Natural killer cell treated with Interleukin-12 subunit alpha and Interleukin-12 subunit beta and Interleukin-15 and Interleukin-18, amount 100 ng/mL, for 72 hours (primary cell): ENCODE data around the gene BCKDHB. TPM values are rescaled to one million over a fixed set of nuclear protein-coding genes. Genes with fewer than 3 reads are reported as not detected.
"Not testable (repeated sequence)": the region's sequence is repeated elsewhere in the genome, so short reads cannot be mapped to it uniquely, and the experiment has no call there.

ENCODE experiments used
- ATAC-seq, 2 donors: fragments of 150-1000 bp; cut with Tn5 transposase in 1 of 2; sonication (Bioruptor Pico), chemical (Tn5 transposase) in 1 of 2; 2 replicates each; pipeline ENCODE4 v1.10.0; 2021
- DNase-seq: peaks from one replicate; pipeline ENCODE4 v3.0.0; 2022; ENCODE audit warnings: low spot score
- H3K27ac Mint-ChIP-seq, 2 donors: 1 replicate in 1 of 2; 2 replicates in 1 of 2; pipeline ENCODE4 v1.8.0; 2022; ENCODE audit warnings: mixed read lengths in 2 of 2, mild to moderate bottlenecking in 1 of 2, moderate library complexity in 1 of 2
- H3K27me3 Mint-ChIP-seq, 2 donors: 1 replicate in 1 of 2; 2 replicates in 1 of 2; pipeline ENCODE4 v1.8.0; 2022; ENCODE audit warnings: mixed read lengths in 2 of 2
- H3K36me3 Mint-ChIP-seq: one replicate; pipeline ENCODE4 v1.8.0; 2022; ENCODE audit warnings: mixed read lengths
- H3K4me1 Mint-ChIP-seq, 2 donors: 1 replicate in 1 of 2; 2 replicates in 1 of 2; pipeline ENCODE4 v1.8.0; 2022; ENCODE audit warnings: low read depth in 2 of 2, mixed read lengths in 2 of 2, mild to moderate bottlenecking in 1 of 2
- H3K4me3 Mint-ChIP-seq: one replicate; pipeline ENCODE4 v1.8.0; 2022; ENCODE audit warnings: mixed read lengths
- H3K9me3 Mint-ChIP-seq: 2 replicates; pipeline ENCODE4 v1.8.0; 2022; ENCODE audit warnings: mixed read lengths
- total RNA-seq, 2 donors: library from RNA; stranded (reverse); gene quantifications; one replicate each; pipeline ENCODE4 v1.2.3, GENCODE V29; 2022

Gene BCKDHB
- total RNA-seq, 2 donors from 2014 or later, result 15.3 to 19.2 TPM

DNA sequence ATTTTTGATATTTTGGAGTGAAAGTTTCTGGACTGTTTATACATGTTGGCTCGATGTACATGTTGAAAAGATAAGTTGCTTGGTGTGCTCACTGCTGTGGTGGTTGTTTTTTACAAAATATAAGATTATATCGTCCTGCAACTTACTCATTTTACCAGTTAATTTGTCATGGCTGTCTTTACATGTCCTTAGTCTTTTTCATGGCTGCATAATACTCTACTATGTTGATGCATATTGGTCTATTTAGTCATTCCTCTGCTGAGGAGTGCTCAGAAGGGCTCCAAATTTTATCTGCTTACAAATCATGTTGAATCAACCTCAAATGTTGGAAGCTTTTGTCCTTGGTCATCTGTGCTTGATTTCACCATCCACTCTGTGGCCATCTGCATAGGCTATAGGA lies 164.6 kb downstream of the BCKDHB start:
- Mint-ChIP-seq H3K27ac (no peak overlapping the region), H3K4me1 (no peaks in the 10 kb centered on the region), H3K4me3 (no peak overlapping the region), H3K27me3 (no peaks in the 10 kb centered on the region), H3K9me3 (no peaks in the 10 kb centered on the region), H3K36me3 (no peaks in the 10 kb centered on the region)
- DNase-seq (no peak), ATAC-seq (no peak)

DNA sequence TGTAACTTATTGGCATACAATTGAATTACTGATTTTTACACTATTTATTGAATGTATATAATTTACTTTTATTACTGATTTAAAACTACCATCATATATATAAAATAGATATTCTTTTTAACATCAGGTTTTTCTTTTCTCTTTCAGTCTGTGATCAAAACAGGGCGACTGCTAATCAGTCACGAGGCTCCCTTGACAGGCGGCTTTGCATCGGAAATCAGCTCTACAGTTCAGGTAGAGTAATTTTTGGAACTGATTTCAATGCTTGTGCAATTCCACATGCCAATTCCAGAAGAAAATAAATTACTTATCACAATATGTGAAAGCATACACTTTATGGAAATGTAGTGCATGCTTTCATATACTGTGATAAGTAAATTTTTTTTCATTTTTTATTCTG lies 166.5 kb downstream of the BCKDHB start:
- Mint-ChIP-seq H3K4me1 (no peaks in the 10 kb centered on the region), H3K9me3 (no peaks in the 10 kb centered on the region), H3K4me3 (no peak overlapping the region), H3K36me3 (no peaks in the 10 kb centered on the region), H3K27me3 (no peaks in the 10 kb centered on the region), H3K27ac (no peak overlapping the region)
- no peak for ATAC-seq
- no peak for DNase-seq

DNA sequence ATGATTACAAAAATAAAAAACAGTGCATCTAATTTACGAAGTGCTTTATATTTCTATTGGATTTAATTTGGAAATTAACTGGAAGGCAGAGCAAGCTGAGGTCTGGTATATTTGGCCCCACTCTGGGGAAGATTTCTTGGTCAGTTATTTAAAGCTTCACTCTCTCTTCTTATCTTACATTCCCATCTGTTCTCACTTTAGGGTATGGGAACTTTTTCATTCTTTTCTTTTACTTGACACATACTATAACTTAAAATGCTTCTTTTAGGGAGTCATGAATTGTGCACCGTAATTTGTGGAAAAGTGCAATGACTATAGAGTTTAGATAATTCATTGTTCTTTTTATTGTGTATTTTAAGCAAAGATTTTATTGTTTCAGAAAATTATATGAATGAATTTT lies 170.4 kb downstream of the BCKDHB start:
- no peak for ATAC-seq

DNA sequence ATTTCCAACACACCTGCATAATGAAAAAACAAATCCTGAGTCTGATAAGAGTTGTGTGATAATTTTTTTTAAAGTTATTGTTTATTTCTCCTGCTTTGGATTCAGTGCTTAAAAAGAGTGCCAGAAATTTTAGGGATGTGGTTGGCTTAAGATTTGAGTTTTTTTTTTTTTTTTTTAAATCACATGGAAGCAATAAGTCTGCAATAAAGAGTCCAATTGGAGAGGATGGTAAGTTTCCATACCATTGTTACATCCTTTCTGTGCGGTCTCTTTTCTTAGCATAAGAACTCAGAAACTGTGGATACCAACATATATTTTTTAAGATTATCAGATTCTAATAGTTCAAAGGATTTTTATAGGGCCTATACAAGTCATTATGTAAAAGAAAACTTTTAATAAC lies 171.0 kb downstream of the BCKDHB start:
- Mint-ChIP-seq H3K27ac (no peak overlapping the region), H3K4me3 (no peak overlapping the region), H3K27me3 (no peaks in the 10 kb centered on the region), H3K4me1 (peaks cover 10 to 16% of the 10 kb centered on the region in 2 donors), H3K9me3 (peaks cover 6% of the 10 kb centered on the region), H3K36me3 (no peaks in the 10 kb centered on the region)
- DNase-seq (no peak), ATAC-seq (no peak)

More for the DNA sequence above, 170.4 kb downstream of the BCKDHB start:
- no peak for DNase-seq
- H3K4me1 Mint-ChIP-seq, result peaks cover 10 to 16% of the 10 kb centered on the region in 2 donors
- H3K27ac Mint-ChIP-seq, result no peak overlapping the region
- H3K4me3 Mint-ChIP-seq, result no peak overlapping the region
- no peaks in the 10 kb centered on the region for H3K27me3 Mint-ChIP-seq
- H3K36me3 Mint-ChIP-seq, result no peaks in the 10 kb centered on the region
- H3K9me3 Mint-ChIP-seq, result peaks cover 6% of the 10 kb centered on the region

DNA sequence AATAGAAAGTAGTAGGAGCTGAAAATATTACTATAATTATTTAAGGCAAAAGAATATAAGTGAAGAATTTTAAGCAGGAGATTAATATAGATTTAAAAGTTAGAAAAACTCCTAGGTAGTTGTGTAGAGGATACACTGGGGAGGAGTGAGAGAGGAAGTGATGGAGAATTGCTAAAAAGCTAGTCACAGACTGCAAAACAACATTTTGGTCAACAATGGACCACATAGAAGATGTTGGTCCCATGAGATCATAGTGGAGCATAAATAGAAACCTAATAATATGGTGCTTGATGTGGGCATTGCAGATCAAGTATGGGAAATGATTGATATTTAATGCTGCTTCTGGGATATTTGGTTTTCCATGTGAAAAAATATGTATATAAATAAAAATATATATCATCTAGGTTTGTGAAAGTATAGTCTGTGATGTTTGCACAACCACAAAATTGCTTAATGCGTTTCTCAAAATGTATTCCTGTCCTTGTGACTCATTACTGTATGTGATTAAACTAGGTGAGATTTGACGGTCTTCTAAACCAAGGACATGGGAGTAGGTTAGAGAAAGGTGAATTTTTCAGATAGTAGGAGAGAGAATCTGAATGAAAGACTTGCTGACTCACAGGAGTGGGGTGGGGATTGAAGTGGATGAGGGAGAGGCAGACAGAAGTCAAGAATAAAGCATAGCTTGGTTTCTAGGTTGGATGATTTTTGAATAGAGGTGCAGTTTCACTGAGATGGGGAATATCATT lies 174.0 kb downstream of the BCKDHB start:
- Mint-ChIP-seq H3K27ac (no peak overlapping the region), H3K4me1 (peaks cover 10 to 16% of the 10 kb centered on the region in 2 donors), H3K4me3 (no peak overlapping the region), H3K36me3 (no peaks in the 10 kb centered on the region), H3K9me3 (peaks cover 6% of the 10 kb centered on the region), H3K27me3 (no peaks in the 10 kb centered on the region)
- DNase-seq (no peak), ATAC-seq (peak in 1 of 2 donors; percentile 43)

DNA sequence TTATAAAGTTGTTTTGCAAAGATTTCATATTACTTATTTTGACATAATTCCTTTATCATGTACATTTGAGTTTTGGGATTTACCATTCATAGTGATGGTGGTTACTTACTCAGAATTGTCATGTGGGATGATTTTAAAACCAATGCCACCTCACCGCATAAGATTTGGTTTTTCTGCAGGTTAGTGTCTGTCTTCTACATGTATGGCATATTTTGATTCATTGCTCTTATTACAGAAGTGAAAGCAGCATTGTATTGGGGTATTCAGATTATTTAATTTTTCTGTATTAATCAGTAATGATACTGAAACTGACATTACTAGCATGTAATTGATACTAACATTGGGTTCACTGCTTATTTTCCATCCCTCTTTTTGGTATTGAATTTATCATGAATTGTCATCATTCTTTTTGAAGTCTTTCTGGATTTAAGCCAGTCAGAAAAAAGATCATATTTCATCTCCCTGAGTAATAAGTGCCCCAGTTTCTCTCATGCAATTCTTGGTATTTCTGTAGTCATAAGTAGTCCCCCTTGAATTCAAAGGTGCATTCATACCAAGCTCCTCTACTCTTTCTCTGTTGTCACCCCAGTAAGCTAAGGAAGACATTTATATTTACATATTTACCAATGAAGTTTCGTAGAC lies 176.6 kb downstream of the BCKDHB start:
- Mint-ChIP-seq H3K4me3 (no peak overlapping the region), H3K27ac (no peak overlapping the region), H3K9me3 (peaks cover 6% of the 10 kb centered on the region), H3K27me3 (no peaks in the 10 kb centered on the region), H3K36me3 (no peaks in the 10 kb centered on the region), H3K4me1 (peaks cover 10 to 16% of the 10 kb centered on the region in 2 donors)
- DNase-seq, result no peak
- ATAC-seq, result no peak

DNA sequence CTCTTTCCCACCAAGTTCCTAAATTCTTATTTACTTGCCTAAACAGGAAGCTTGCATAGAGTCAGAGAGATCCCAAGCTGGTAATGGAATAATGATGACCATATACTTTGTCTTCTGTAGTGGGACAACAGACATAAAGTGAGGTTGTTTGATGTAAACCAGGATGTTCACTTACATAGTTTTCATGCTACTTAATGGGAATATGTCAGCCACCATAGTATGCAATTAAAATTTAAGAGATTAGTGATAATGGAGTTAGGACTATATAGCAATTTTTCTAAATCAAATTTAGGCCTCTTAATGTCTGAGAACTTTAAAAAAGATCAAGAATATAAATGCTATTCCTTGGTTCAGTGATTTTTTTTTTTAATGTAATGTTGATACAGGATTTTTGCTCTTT lies 180.6 kb downstream of the BCKDHB start:
- Mint-ChIP-seq H3K9me3 (no peaks in the 10 kb centered on the region), H3K36me3 (no peaks in the 10 kb centered on the region), H3K27me3 (no peaks in the 10 kb centered on the region), H3K4me3 (no peak overlapping the region), H3K4me1 (no peaks in the 10 kb centered on the region), H3K27ac (no peak overlapping the region)
- ATAC-seq (no peak), DNase-seq (no peak)

DNA sequence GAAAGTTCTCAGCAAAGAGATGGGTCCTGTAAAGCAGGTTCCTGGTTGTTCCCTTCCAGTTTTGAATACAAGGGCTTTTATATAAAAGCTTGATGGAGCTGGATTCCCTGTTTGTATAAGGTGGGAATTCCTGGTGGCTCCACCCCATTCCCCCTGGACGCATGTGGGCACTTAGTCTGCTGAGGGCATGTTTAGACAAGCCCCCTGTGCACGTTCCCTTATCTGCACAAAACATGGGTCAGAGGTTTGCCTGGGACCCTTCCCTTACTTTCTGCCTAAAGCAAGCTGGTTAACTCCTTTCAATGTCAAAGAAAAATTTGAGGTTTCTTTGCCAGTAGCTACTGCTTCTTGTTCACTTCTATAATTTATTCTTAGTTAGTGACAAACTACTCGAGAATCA lies 181.1 kb downstream of the BCKDHB start:
- no peak for ATAC-seq
- no peaks in the 10 kb centered on the region for H3K36me3 Mint-ChIP-seq

DNA sequence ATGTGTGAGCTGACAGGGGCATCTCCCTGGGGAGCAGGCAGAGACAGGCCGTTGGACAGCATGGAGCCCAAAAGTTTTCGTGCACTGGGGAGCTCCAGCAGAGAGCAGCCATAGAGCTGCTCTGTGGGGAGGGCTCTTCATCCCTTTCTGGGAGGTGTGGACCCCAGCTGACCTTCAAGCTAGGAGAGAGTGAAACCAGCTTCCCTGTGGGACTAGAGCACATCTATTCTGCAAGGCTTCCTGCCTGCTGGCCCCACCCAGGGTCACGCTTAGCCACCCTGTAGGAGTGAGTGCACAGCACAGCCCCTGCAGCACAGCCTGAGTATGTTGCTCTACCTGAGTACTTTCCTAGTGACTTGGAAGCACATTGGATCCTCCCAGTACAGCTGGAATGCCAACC lies 183.3 kb downstream of the BCKDHB start:
- no peak for DNase-seq
- no peaks in the 10 kb centered on the region for H3K4me1 Mint-ChIP-seq
- H3K9me3 Mint-ChIP-seq, result peaks cover 6% of the 10 kb centered on the region
- H3K27me3 Mint-ChIP-seq, result no peaks in the 10 kb centered on the region
- ATAC-seq, result peak in 1 of 2 donors; percentile 24
- H3K4me3 Mint-ChIP-seq, result no peak overlapping the region
- H3K36me3 Mint-ChIP-seq, result peaks cover 11% of the 10 kb centered on the region
- no peak overlapping the region for H3K27ac Mint-ChIP-seq

More for the DNA sequence above, 181.1 kb downstream of the BCKDHB start:
- Mint-ChIP-seq H3K4me1 (no peaks in the 10 kb centered on the region), H3K27ac (no peak overlapping the region), H3K4me3 (no peak overlapping the region), H3K9me3 (no peaks in the 10 kb centered on the region), H3K27me3 (no peaks in the 10 kb centered on the region)
- no peak for DNase-seq

DNA sequence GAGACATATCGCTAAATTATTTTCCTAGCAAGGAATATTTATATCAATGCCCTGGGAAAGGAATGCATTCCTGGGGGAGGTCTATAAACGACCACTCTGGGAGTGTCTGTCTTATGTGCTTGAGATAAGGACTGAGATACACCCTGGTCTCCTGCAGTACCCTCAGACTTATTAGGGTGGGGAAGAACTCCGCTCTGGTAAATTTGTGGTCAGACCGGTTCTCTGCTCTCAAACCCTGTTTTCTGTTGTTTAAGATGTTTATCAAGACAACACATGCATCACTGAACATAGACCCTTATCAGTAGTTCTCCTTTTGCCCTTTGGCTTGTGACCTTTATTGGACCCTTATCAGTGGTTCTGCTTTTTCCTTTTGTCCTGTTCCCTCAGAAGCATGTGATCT lies 188.1 kb downstream of the BCKDHB start:
- DNase-seq, H3K4me1 Mint-ChIP-seq, H3K4me3 Mint-ChIP-seq, H3K27ac Mint-ChIP-seq, ATAC-seq, H3K27me3 Mint-ChIP-seq: not testable (repeated sequence)
- Mint-ChIP-seq H3K9me3 (peaks cover 14% of the 10 kb centered on the region), H3K36me3 (peaks cover 18% of the 10 kb centered on the region)

DNA sequence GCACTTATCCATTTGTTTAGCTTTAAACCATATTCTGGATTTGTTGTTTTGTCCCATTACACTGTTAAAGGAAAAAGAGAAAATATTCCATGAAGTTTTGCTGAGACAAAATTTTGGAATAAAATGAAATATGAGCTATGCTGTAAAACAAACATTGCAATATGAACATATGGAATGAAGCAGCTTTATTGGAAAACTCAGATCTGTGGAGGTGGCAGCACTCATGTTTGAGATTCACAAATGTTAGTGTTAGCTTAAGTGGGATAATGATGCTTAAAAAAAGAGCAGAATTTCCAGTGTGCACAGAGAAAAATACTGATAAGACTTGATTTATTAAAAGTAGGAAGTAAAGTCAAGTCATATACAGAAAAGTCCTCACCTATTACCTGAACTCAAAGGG lies 196.2 kb downstream of the BCKDHB start:
- Mint-ChIP-seq H3K27me3 (no peaks in the 10 kb centered on the region), H3K4me3 (no peak overlapping the region)
- ATAC-seq, result no peak

DNA sequence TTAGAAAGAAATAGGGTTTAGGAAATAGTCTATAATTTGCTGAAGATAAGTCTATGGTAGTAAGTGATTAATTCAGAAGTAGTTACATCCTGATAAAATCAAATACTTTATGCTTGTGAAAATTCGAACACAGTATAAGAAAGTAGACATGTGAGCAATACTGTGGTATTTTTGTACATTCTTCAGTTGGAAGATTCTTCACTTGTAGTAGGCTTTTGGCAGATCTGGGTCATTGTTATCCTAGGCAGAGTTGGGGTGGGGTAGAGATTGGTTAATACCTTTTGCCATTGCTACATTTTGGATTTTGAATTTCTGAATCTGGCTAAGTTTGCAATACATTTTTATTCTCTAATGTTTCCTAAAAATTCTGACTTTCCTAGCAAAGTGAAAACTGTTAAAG lies 197.5 kb downstream of the BCKDHB start:
- Mint-ChIP-seq H3K27me3 (no peaks in the 10 kb centered on the region), H3K4me3 (no peak overlapping the region), H3K9me3 (no peaks in the 10 kb centered on the region), H3K4me1 (no peaks in the 10 kb centered on the region), H3K27ac (no peak overlapping the region), H3K36me3 (peaks cover 4% of the 10 kb centered on the region)
- ATAC-seq (no peak), DNase-seq (no peak)

More for the DNA sequence above, 196.2 kb downstream of the BCKDHB start:
- Mint-ChIP-seq H3K36me3 (peaks cover 4% of the 10 kb centered on the region), H3K4me1 (no peaks in the 10 kb centered on the region), H3K27ac (no peak overlapping the region), H3K9me3 (peaks cover 4% of the 10 kb centered on the region)
- DNase-seq, result no peak

DNA sequence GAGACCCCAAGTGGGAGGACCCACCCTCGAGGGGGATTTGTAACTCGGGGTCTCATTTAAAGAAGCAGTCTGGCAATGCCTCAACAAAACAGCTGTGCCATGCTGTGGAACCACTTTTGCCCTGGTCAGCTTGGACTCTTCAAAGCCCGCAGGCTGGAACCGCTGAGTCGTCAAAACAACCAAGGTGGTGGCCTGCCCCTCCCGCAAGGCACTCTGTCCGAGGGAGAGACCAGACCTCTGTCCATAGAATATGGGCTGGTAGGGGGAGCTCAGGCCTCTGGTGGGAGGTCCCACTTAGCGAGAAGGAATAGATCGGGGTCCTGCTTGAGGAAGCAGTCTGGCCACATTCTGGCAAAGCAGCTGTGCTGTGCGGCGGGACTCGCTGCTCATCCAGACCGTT lies 208.1 kb downstream of the BCKDHB start:
- Mint-ChIP-seq H3K4me1 (peaks cover 0 to 2% of the 10 kb centered on the region in 2 donors), H3K36me3 (peaks cover 23% of the 10 kb centered on the region), H3K27ac (no peak overlapping the region), H3K27me3 (no peaks in the 10 kb centered on the region), H3K4me3 (no peak overlapping the region), H3K9me3 (peaks cover 8% of the 10 kb centered on the region)
- DNase-seq, result no peak
- ATAC-seq, result no peak

DNA sequence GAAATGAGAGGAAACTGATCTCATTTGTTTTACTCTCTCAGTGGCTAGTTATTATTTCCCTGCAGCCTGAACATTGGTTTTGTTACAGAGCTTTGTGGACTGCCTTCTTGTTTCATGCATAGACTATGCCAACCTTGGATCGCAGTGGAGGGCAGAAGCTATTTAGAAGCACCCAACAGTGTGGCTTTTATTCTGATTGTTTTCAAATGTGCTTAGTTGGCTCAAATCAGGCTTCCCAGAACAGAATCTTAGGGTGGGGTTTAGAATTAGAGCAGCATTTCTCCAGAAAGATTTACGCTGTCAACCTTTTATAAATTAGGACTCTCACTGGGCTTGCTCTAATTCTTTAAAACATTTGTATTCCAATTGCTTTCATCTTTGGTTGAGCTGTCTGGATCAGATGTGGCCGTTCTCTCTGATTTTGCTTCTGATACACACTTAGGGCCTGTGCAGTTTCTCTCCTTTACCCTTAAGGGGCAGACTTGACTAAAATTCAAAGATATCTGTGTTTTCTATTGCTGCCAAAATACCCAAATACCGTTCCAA lies 210.3 kb downstream of the BCKDHB start:
- Mint-ChIP-seq H3K9me3 (peaks cover 5% of the 10 kb centered on the region), H3K4me1 (peaks cover 0 to 2% of the 10 kb centered on the region in 2 donors), H3K27ac (no peak overlapping the region), H3K36me3 (peaks cover 10% of the 10 kb centered on the region), H3K4me3 (no peak overlapping the region), H3K27me3 (no peaks in the 10 kb centered on the region)
- DNase-seq (no peak), ATAC-seq (no peak)
